ENCODE results near the gene PIN1.

The PIN1 gene

DNA sequence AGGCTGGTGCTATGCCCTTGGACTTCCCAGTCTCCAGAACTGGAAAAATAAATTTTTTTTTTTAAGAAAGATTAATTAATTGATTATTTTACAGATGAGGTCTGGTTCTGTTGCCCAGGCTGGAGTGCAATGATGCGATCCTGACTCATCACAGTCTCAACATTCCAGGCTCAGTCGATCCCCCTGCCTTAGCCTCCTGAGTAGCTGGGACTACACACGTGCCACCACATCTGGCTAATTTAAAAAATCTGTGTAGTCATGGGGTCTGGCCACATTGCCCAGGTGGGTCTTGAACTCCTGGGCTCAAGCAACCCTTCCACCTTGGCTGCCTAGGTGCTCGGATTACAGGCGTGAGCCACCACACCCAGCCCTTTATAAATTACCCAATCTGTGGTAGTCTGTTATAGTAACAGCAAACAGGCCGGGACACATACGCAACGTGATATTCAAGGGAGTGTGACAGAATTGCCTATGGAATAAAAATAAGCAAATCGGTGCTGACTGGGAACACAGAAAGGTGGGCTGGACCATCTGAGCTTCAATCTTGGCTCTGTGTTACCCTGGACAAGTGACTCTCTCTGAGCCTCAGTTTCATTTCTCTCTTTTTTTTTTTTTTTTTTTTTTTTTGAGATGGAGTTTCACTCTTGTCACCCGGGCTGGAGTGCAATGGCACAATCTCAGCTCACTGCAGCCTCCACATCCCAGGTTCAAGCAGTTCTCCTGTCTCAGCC, 42.8 kb downstream of the PIN1 start:
- TF ChIP-seq CTCF (IDR thresholded peaks at IDR 0.05) = no peak

DNA sequence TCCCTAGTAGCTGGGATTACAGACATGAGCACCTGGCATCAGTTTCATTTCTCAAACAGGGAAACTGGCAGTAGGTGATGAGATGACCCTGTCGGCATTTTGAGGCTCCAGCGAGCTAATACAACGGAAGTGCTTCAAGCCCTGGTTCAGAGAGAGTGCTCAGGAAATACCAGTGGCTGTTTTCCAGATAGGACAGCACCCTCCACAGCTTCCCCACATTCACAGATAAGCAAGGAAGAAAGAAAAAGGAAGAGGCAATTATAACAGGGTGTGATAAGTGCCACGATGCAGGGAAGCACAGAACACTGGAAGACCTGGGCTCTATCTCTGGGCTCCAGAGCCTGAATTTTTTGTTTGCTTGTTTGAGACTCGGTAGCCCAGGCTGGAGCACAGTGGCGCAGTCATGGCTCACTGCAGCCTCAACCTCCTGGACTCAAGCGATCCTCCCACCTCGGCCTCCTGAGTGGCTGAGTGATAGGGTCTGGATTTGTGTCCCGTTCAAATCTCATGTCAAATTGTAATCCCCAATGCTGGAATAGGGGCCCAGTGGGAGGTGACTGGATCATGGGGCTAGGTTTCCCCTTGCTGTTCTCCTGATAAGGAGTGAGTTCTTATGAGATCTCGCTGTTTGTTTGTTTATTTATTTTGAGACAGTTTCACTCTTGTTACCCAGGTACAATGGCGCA, 43.5 kb downstream of the PIN1 start:
- no peak for TF ChIP-seq CTCF (IDR thresholded peaks at IDR 0.05)

DNA sequence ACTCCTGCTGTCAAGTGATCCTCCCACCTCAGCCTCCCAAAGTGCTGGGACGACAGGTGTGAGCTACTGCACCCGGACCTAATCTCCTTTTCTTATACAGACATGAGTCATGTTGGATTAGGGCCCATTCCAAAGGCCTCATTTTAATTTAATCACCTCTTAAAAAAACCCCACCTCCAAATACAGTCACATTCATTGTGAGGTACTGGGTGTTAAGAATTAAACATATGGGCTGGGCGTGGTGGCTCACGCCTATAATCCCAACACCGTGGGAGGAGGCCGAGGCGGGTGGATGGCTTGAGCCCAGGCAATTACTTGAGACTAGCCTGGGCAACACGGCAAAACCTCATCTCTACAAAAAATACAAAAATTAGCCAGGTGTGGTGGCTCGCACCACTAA, 46.6 kb downstream of the PIN1 start:
- TF ChIP-seq CTCF (IDR thresholded peaks at IDR 0.05) = no peak

DNA sequence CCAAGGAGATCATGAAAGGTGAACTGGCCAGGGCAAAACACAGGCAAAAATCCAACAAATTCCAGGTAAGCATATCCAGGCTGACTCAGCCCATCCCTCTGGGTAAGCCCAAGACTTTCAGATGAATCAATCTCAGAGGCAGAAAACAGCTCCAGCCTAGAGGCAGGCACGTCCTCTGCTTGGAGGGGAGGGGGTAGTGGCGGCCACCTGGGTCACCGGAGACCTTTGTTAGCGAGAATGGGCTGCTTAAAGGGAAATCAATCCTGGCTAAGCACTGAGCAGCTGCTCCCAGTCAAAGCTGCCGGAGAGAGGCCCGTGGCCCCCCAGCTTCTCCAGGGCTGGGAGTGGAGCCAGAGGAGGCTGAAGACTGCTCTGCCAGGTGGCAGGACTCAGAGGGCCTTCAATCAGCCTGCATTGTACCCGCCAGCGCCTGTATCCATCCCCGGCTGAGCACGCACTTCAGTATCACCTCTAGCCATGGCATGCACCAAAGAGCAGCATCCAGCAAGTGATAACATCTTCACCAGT, 48.2 kb downstream of the PIN1 start:
- no peak for TF ChIP-seq CTCF (IDR thresholded peaks at IDR 0.05)

DNA sequence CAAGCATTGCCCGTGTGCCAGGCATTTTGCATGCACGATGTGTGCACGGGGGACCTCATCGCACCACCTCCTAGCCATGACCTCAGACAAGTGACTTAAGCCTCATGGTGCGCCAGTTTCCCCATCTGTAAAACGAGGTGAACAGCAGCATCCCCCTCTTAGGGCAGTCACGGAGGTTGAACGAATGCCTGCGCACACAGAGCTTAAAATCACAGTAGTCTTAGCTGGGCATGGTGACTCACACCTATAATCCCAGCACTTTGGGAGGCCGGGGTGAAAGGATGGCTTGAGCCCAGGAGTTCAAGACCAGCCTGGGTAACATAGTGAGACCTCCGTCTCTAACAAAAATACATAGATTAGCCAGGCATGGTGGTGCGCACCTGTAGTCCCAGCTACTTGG, 48.6 kb downstream of the PIN1 start:
- TF ChIP-seq CTCF (IDR thresholded peaks at IDR 0.05) = no peak

DNA sequence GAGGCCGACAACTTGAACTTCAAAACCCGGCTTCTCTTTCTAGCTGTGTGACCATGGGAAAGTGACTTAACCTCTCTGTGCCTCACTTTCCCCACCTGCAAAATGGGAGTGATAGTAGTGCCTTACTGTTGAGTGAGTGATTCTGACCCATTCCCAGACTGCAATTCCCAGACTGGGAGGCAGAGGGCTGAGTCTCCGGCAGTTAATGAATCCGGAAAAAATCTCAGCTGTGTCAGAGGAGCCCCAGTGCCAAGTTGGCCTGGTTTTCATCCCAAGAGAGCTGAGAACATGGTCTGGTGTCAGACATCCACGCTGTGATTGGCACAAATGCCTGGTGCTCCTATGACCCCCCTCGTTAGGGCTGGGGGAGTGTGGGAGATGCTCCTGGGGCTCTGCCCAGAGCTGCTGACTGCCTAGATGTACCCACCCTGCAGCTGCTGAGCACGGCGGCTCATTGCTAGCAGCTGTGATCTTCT, 50.0 kb downstream of the PIN1 start:
- no peak for TF ChIP-seq CTCF (IDR thresholded peaks at IDR 0.05)

DNA sequence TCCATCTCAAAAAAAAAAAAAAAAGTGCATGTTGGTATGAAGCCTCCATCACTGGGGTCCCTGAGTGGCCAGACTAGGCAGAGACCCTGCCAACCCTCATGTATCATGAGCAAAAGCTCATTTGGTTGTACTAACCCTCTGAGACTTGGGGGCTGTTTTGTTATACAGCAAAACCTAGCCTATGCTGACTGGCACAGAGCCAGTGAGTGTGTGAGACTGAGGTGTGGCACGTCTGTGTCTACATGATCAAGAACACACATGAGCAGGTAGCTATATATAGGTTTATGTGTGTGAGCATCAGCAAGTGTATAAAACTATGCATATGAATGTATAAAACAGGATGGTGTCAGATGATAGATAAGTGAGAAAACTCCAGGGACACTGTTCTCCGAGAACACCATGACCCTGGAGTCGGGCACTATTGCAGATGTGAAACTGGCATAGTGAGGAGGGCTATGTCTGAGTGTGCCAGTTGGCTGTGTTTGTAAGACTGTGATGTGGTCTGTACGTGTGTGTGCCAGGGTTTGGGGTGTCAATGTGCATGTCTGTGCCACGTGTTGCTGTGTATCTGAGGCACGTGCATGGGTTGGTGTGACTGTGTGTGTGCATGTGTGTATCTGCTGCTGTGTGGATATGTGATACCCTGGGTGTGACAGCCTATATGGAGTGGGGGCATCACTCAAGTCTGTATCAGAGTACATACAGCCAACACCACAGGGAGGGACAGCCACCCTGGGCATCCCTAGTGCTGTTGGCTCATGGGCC, 56.7 kb downstream of the PIN1 start:
- TF ChIP-seq CTCF (IDR thresholded peaks at IDR 0.05) = no peak
